K562 (cell line): ENCODE results near the gene PCDH1. TPM values are rescaled to one million over a fixed set of nuclear protein-coding genes. Genes with fewer than 3 reads are reported as not detected.

Source experiments
- ARHGAP35 ChIP-seq: fragments of 450-650 bp; IDR thresholded peaks from 2 replicates; pipeline ENCODE4 v1.6.1; 2018; ENCODE audit not compliant: partially characterized antibody
- CTBP1 ChIP-seq: fragments of 450-650 bp; IDR thresholded peaks from 2 replicates; pipeline ENCODE4 v1.6.1; 2016; ENCODE audit warnings: borderline replicate concordance
- ELK1 ChIP-seq: sonication (generic); formaldehyde crosslinking; IDR thresholded peaks from 2 replicates; pipeline ENCODE4 v1.8.1; 2022; ENCODE audit warnings: missing genetic modification reagents
- MAZ ChIP-seq, 2 experiments: fragments of 450-650 bp in 1 of 2; sonication (generic) in 1 of 2; formaldehyde crosslinking; IDR thresholded peaks in 1 of 2; conservative IDR thresholded peaks in 1 of 2; 2 replicates each; pipeline versions ENCODE4 v1.4.0 to v1.5.0; 2020; ENCODE audit warnings: mild to moderate bottlenecking in 1 of 2, missing genetic modification reagents in 1 of 2
- MED1 ChIP-seq: sonication (generic); formaldehyde crosslinking; IDR thresholded peaks from 2 replicates; pipeline ENCODE4 v1.8.1; 2023; ENCODE audit warnings: missing genetic modification reagents, borderline replicate concordance
- MYNN ChIP-seq, 2 experiments: sonication (generic); formaldehyde crosslinking in 1 of 2; IDR thresholded peaks; 2 replicates each; pipeline versions ENCODE4 v1.5.0 to v1.6.1; 2016 to 2020; ENCODE audit warnings: antibody characterized with exemption in 1 of 2, missing genetic modification reagents in 1 of 2
- NKRF ChIP-seq: fragments of 450-650 bp; IDR thresholded peaks from 2 replicates; pipeline ENCODE4 v1.6.1; 2016; ENCODE audit warnings: borderline replicate concordance
- NR2F6 ChIP-seq: fragments of 450-650 bp; formaldehyde crosslinking; IDR thresholded peaks from 2 replicates; pipeline ENCODE4 v1.4.0; 2020; ENCODE audit warnings: mild to moderate bottlenecking
- SREBF2 ChIP-seq: sonication (generic); formaldehyde crosslinking; IDR thresholded peaks from 2 replicates; pipeline ENCODE4 v1.4.0; 2020; ENCODE audit warnings: mild to moderate bottlenecking, missing genetic modification reagents
- SRSF7 ChIP-seq: fragments of 200-400 bp; formaldehyde crosslinking; optimal IDR thresholded peaks from 2 replicates; pipeline ENCODE3; 2017; ENCODE audit warnings: mild to moderate bottlenecking, low read depth, low read length
- TAF9B ChIP-seq: fragments of 450-650 bp; IDR thresholded peaks from 2 replicates; pipeline ENCODE4 v1.6.1; 2018; ENCODE audit warnings: mild to moderate bottlenecking; ENCODE audit not compliant: partially characterized antibody
- TEAD1 ChIP-seq, 2 experiments: fragments of 450-650 bp in 1 of 2; sonication (generic) in 1 of 2; formaldehyde crosslinking; IDR thresholded peaks; 2 replicates each; pipeline versions ENCODE4 v1.4.0 to v1.8.0; 2020 to 2022; ENCODE audit warnings: mild to moderate bottlenecking in 2 of 2, missing genetic modification reagents in 1 of 2
- ZBTB26 ChIP-seq: fragments of 450-650 bp; formaldehyde crosslinking; IDR thresholded peaks from 2 replicates; pipeline ENCODE4 v1.4.0; 2022; ENCODE audit warnings: missing genetic modification characterization
- ZEB2 ChIP-seq: fragments of 450-650 bp; IDR thresholded peaks from 2 replicates; pipeline ENCODE4 v1.6.1; 2016
- ZFP36 ChIP-seq: fragments of 150-350 bp; IDR thresholded peaks from 2 replicates; pipeline ENCODE4 v1.6.1; 2018; ENCODE audit warnings: low read length, low read depth; ENCODE audit not compliant: partially characterized antibody
- ZKSCAN8 ChIP-seq: fragments of 200-800 bp; sonication (Bioruptor generic); IDR thresholded peaks from 2 replicates; pipeline ENCODE4 v1.6.1; 2016; ENCODE audit warnings: missing genetic modification characterization, missing compliant biosample characterization
- ZMIZ1 ChIP-seq, 2 experiments: fragments of 150-350 bp in 1 of 2; IDR thresholded peaks; 2 replicates each; pipeline ENCODE4 v1.6.1; 2012 to 2016; ENCODE audit warnings: low read depth in 2 of 2, low read length in 2 of 2, mild to moderate bottlenecking in 1 of 2, moderate library complexity in 1 of 2
- ZNF57 ChIP-seq: fragments of 450-650 bp; formaldehyde crosslinking; IDR thresholded peaks from 2 replicates; pipeline ENCODE4 v1.4.0; 2020; ENCODE audit warnings: mild to moderate bottlenecking, moderate library complexity
- polyA plus RNA-seq, 8 experiments: library from polyadenylated mRNA; depleted of rRNA in 4 of 8; stranded (reverse) in 5 of 8; unstranded in 3 of 8; fragments of >200 nt; fragmentation: Nextera tagmentation in 2 of 8; fragmentation: Illumina TruSeq in 1 of 8; extraction: Ambion mirVana in 2 of 8; extraction: Trizol in 1 of 8; gene quantifications; 2 replicates each; pipeline versions ENCODE4 v1.2.1 to v1.2.3, GENCODE V29; 2011 to 2014; ENCODE audit warnings: inconsistent platforms in 1 of 8, missing spikeins in 1 of 8
- total RNA-seq, 7 experiments: library from RNA; depleted of rRNA in 6 of 7; stranded (reverse); fragments of >200 nt in 6 of 7; fragmentation: Illumina TruSeq in 2 of 7; extraction: Trizol in 2 of 7; gene quantifications; 2 replicates each; pipeline versions ENCODE4 v1.2.1 to v1.2.3, GENCODE V29; 2011 to 2021; ENCODE audit warnings: low replicate concordance in 1 of 7

PCDH1 gene
- total and polyA plus RNA-seq, 9 of the 15 experiments (the other 6 are each of a cell fraction or from before 2014, with no cell fraction given): 0.11 to 3.6 (median 1.9) TPM; not detected in 1

- TF ChIP-seq ZMIZ1 (IDR thresholded peaks at IDR 0.05; ENCODE audit: low read depth in 2 of 2, low read length in 2 of 2) (0 out of 4 replicates have a peak, but pooled peaks of 1 of the 2 experiments have one; percentile 6), MYNN (IDR thresholded peaks at IDR 0.05) (peak; percentile 16; the same call in 1 of the 2 replicates), MYNN (CRISPR knock-in tag; IDR thresholded peaks at IDR 0.05) (no peak), TAF9B (peak; percentile 71), ZFP36 (no peak), CTBP1 (peak; percentile 81; the same call in 1 of the 2 replicates), ZNF57 (no peak), SREBF2 (CRISPR knock-in tag) (0 out of 2 replicates have a peak, but pooled peaks have one; percentile 80), ELK1 (no peak), ZBTB26 (CRISPR knock-in tag) (0 out of 2 replicates have a peak, but pooled peaks have one; percentile 26), MED1 (CRISPR knock-in tag) (no peak), NKRF (peak; percentile 62; the same call in 1 of the 2 replicates), TEAD1 (CRISPR knock-in tag; IDR thresholded peaks at IDR 0.05) (peak; percentile 36 to 97; a peak in 3 of 4 replicates), SRSF7 (no peak), NR2F6 (CRISPR knock-in tag) (no peak; the same call in 1 of the 2 replicates), ARHGAP35 (no peak), ZKSCAN8 (CRISPR knock-in tag) (no peak), MAZ (CRISPR knock-in tag; conservative IDR thresholded peaks at IDR 0.05 in 1 of 2, IDR thresholded peaks at IDR 0.05 in 1 of 2) (peak; percentile 71 to 73), ZEB2 (0 out of 2 replicates have a peak, but pooled peaks have one; percentile 28)
Observed at GRCh38 chr5:141923448-141924313, 45.5 kb upstream of the PCDH1 start, which contains the start of gene DELE1 (continued).
